HepG2 (cell line): ENCODE results near the gene ALG14. TPM values are rescaled to one million over a fixed set of nuclear protein-coding genes. Genes with fewer than 3 reads are reported as not detected.

Source experiments
- NCOA2 ChIP-seq: sonication (generic); formaldehyde crosslinking; IDR thresholded peaks from 2 replicates; pipeline ENCODE4 v1.8.0; 2022; ENCODE audit warnings: inconsistent platforms
- PHF20 ChIP-seq: sonication (generic); formaldehyde crosslinking; IDR thresholded peaks from 2 replicates; pipeline ENCODE4 v1.5.0; 2020; ENCODE audit warnings: mild to moderate bottlenecking, missing genetic modification reagents
- SIX1 ChIP-seq: sonication (generic); formaldehyde crosslinking; IDR thresholded peaks from 2 replicates; pipeline ENCODE4 v1.4.0; 2020; ENCODE audit warnings: missing genetic modification reagents, borderline replicate concordance
- SIX4 ChIP-seq: sonication (generic); formaldehyde crosslinking; IDR thresholded peaks from 2 replicates; pipeline ENCODE4 v1.4.0; 2020; ENCODE audit warnings: missing genetic modification reagents
- ZBTB7A ChIP-seq: sonication (generic); formaldehyde crosslinking; IDR thresholded peaks from 2 replicates; pipeline ENCODE4 v1.8.0; 2022; ENCODE audit warnings: mild to moderate bottlenecking, missing genetic modification reagents
- ZFAT ChIP-seq: sonication (generic); formaldehyde crosslinking; conservative IDR thresholded peaks from 2 replicates; pipeline ENCODE4 v1.8.1; 2023; ENCODE audit warnings: missing genetic modification reagents, inconsistent platforms
- ZFP41 ChIP-seq: sonication (generic); formaldehyde crosslinking; IDR thresholded peaks from 2 replicates; pipeline ENCODE4 v1.4.0; 2020; ENCODE audit warnings: mild to moderate bottlenecking, missing genetic modification reagents, borderline replicate concordance
- ZKSCAN5 ChIP-seq: sonication (generic); formaldehyde crosslinking; IDR thresholded peaks from 2 replicates; pipeline ENCODE4 v1.5.1; 2020; ENCODE audit warnings: mild to moderate bottlenecking, missing genetic modification reagents
- ZNF205 ChIP-seq: IDR thresholded peaks from 2 replicates; pipeline ENCODE4 v1.6.1; 2018; ENCODE audit warnings: missing biosample characterization, missing genetic modification reagents
- ZNF234 ChIP-seq: sonication (generic); formaldehyde crosslinking; conservative IDR thresholded peaks from 2 replicates; pipeline ENCODE4 v1.5.1; 2020; ENCODE audit warnings: mild to moderate bottlenecking, missing genetic modification reagents
- ZNF282 ChIP-seq: fragments of 450-650 bp; IDR thresholded peaks from 2 replicates; pipeline ENCODE4 v1.6.1; 2018; ENCODE audit not compliant: partially characterized antibody
- ZNF329 ChIP-seq: sonication (generic); formaldehyde crosslinking; IDR thresholded peaks from 2 replicates; pipeline ENCODE4 v1.9.0; 2021; ENCODE audit warnings: low read depth, mild to moderate bottlenecking, missing genetic modification reagents
- ZNF616 ChIP-seq: sonication (generic); formaldehyde crosslinking; IDR thresholded peaks from 2 replicates; pipeline ENCODE4 v1.5.0; 2020; ENCODE audit warnings: low read depth, mild to moderate bottlenecking, missing genetic modification reagents
- ZNF891 ChIP-seq: sonication (generic); formaldehyde crosslinking; IDR thresholded peaks from 2 replicates; pipeline ENCODE4 v1.5.0; 2020; ENCODE audit warnings: mild to moderate bottlenecking, missing genetic modification reagents
- ZSCAN29 ChIP-seq: sonication (generic); formaldehyde crosslinking; conservative IDR thresholded peaks from 2 replicates; pipeline ENCODE4 v1.4.0; 2020; ENCODE audit warnings: mild to moderate bottlenecking, missing genetic modification reagents
- polyA plus RNA-seq, 8 experiments: library from polyadenylated mRNA; depleted of rRNA in 3 of 8; stranded (reverse) in 7 of 8; unstranded in 1 of 8; fragments of >200 nt; fragmentation: Illumina TruSeq in 4 of 8; extraction: Trizol in 4 of 8; gene quantifications; 2 replicates each; pipeline versions ENCODE4 v1.2.1 to v1.2.3, GENCODE V29; 2011 to 2016; ENCODE audit warnings: low read depth in 4 of 8, missing spikeins in 1 of 8, mixed read lengths in 1 of 8; ENCODE audit not compliant: insufficient read depth in 1 of 8
- total RNA-seq, 5 experiments: library from RNA; depleted of rRNA; stranded (reverse); fragments of >200 nt; fragmentation: Illumina TruSeq; extraction: Trizol; gene quantifications; 2 replicates each; pipeline ENCODE4 v1.2.3, GENCODE V29; 2016; ENCODE audit warnings: low read depth in 1 of 5
- TF ChIP-seq, protein P1 (sequence below): sonication (generic); formaldehyde crosslinking; IDR thresholded peaks from 2 replicates; pipeline ENCODE4 v1.4.0; 2020; ENCODE audit warnings: mild to moderate bottlenecking, missing genetic modification reagents
- TF ChIP-seq, protein P2 (sequence below): sonication (generic); formaldehyde crosslinking; conservative IDR thresholded peaks from 2 replicates; pipeline ENCODE4 v1.4.0; 2020; ENCODE audit warnings: mild to moderate bottlenecking, missing genetic modification reagents, moderate library complexity
- TF ChIP-seq, protein P3 (sequence below): IDR thresholded peaks from 2 replicates; pipeline ENCODE4 v1.4.0; 2020; ENCODE audit warnings: mild to moderate bottlenecking, missing genetic modification reagents
- TF ChIP-seq, protein P4 (sequence below): sonication (generic); formaldehyde crosslinking; IDR thresholded peaks from 2 replicates; pipeline ENCODE4 v1.5.1; 2020; ENCODE audit warnings: mild to moderate bottlenecking, missing genetic modification reagents, moderate library complexity

The ALG14 gene
- total and polyA plus RNA-seq, 2 of the 13 experiments (the other 11 are each of a cell fraction or from before 2014, with no cell fraction given): 4.5 to 12.7 TPM

DNA sequence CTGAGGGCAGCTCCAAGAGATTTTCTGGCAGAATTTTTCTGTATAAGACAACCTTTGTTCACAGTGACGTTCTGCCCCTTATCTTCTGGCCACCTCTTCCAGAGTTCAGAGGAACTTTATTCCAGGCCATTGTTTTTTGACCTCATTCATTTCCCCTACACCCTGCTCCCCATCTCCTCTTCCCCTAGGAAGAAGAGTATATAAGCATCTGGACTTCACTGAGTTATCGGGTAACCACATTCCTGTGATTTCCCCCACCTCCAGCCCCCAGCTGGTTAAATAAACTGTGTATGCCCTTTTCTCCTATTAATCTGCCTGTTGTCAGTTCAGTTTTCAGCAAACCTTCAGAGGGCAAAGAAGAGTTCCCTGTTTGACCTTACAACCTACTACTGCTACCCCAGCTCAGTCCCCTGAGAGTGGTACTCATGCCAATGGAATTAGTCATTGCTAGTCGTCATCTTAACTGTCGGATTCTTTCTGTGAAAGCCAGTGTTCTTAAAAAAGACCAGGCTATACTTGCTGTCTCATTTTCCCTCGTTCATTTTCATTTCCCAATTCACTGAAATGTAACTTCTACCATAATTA, 14.3 kb upstream of the ALG14 start (continued):
- TF ChIP-seq NCOA2 (CRISPR knock-in tag) (peak; percentile 33; the same call in 1 of the 2 replicates), SIX4 (CRISPR knock-in tag) (no peak), ZNF234 (no peak), ZNF329 (CRISPR knock-in tag) (no peak), ZNF282 (no peak), SIX1 (peak; percentile 56; the same call in 1 of the 2 replicates), ZSCAN29 (CRISPR knock-in tag) (no peak), ZNF616 (no peak), ZNF891 (CRISPR knock-in tag) (no peak), ZFP41 (no peak), ZKSCAN5 (CRISPR knock-in tag) (no peak), ZFAT (CRISPR knock-in tag) (no peak), PHF20 (no peak), ZBTB7A (CRISPR knock-in tag) (no peak), ZNF205 (no peak)
- TF ChIP-seq, protein P1, sequence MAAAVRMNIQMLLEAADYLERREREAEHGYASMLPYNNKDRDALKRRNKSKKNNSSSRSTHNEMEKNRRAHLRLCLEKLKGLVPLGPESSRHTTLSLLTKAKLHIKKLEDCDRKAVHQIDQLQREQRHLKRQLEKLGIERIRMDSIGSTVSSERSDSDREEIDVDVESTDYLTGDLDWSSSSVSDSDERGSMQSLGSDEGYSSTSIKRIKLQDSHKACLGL (CRISPR knock-in tag): no peak
- TF ChIP-seq, protein P2, sequence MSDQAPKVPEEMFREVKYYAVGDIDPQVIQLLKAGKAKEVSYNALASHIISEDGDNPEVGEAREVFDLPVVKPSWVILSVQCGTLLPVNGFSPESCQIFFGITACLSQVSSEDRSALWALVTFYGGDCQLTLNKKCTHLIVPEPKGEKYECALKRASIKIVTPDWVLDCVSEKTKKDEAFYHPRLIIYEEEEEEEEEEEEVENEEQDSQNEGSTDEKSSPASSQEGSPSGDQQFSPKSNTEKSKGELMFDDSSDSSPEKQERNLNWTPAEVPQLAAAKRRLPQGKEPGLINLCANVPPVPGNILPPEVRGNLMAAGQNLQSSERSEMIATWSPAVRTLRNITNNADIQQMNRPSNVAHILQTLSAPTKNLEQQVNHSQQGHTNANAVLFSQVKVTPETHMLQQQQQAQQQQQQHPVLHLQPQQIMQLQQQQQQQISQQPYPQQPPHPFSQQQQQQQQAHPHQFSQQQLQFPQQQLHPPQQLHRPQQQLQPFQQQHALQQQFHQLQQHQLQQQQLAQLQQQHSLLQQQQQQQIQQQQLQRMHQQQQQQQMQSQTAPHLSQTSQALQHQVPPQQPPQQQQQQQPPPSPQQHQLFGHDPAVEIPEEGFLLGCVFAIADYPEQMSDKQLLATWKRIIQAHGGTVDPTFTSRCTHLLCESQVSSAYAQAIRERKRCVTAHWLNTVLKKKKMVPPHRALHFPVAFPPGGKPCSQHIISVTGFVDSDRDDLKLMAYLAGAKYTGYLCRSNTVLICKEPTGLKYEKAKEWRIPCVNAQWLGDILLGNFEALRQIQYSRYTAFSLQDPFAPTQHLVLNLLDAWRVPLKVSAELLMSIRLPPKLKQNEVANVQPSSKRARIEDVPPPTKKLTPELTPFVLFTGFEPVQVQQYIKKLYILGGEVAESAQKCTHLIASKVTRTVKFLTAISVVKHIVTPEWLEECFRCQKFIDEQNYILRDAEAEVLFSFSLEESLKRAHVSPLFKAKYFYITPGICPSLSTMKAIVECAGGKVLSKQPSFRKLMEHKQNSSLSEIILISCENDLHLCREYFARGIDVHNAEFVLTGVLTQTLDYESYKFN: peak; percentile 78
- TF ChIP-seq, protein P3, sequence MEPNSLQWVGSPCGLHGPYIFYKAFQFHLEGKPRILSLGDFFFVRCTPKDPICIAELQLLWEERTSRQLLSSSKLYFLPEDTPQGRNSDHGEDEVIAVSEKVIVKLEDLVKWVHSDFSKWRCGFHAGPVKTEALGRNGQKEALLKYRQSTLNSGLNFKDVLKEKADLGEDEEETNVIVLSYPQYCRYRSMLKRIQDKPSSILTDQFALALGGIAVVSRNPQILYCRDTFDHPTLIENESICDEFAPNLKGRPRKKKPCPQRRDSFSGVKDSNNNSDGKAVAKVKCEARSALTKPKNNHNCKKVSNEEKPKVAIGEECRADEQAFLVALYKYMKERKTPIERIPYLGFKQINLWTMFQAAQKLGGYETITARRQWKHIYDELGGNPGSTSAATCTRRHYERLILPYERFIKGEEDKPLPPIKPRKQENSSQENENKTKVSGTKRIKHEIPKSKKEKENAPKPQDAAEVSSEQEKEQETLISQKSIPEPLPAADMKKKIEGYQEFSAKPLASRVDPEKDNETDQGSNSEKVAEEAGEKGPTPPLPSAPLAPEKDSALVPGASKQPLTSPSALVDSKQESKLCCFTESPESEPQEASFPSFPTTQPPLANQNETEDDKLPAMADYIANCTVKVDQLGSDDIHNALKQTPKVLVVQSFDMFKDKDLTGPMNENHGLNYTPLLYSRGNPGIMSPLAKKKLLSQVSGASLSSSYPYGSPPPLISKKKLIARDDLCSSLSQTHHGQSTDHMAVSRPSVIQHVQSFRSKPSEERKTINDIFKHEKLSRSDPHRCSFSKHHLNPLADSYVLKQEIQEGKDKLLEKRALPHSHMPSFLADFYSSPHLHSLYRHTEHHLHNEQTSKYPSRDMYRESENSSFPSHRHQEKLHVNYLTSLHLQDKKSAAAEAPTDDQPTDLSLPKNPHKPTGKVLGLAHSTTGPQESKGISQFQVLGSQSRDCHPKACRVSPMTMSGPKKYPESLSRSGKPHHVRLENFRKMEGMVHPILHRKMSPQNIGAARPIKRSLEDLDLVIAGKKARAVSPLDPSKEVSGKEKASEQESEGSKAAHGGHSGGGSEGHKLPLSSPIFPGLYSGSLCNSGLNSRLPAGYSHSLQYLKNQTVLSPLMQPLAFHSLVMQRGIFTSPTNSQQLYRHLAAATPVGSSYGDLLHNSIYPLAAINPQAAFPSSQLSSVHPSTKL (CRISPR knock-in tag): peak; percentile 74
- TF ChIP-seq, protein P4, sequence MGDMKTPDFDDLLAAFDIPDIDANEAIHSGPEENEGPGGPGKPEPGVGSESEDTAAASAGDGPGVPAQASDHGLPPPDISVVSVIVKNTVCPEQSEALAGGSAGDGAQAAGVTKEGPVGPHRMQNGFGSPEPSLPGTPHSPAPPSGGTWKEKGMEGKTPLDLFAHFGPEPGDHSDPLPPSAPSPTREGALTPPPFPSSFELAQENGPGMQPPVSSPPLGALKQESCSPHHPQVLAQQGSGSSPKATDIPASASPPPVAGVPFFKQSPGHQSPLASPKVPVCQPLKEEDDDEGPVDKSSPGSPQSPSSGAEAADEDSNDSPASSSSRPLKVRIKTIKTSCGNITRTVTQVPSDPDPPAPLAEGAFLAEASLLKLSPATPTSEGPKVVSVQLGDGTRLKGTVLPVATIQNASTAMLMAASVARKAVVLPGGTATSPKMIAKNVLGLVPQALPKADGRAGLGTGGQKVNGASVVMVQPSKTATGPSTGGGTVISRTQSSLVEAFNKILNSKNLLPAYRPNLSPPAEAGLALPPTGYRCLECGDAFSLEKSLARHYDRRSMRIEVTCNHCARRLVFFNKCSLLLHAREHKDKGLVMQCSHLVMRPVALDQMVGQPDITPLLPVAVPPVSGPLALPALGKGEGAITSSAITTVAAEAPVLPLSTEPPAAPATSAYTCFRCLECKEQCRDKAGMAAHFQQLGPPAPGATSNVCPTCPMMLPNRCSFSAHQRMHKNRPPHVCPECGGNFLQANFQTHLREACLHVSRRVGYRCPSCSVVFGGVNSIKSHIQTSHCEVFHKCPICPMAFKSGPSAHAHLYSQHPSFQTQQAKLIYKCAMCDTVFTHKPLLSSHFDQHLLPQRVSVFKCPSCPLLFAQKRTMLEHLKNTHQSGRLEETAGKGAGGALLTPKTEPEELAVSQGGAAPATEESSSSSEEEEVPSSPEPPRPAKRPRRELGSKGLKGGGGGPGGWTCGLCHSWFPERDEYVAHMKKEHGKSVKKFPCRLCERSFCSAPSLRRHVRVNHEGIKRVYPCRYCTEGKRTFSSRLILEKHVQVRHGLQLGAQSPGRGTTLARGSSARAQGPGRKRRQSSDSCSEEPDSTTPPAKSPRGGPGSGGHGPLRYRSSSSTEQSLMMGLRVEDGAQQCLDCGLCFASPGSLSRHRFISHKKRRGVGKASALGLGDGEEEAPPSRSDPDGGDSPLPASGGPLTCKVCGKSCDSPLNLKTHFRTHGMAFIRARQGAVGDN (CRISPR knock-in tag): no peak
